Type B pancreatic cell (in vitro differentiated cells): ENCODE results near the gene FPR3. TPM values are rescaled to one million over a fixed set of nuclear protein-coding genes. Genes with fewer than 3 reads are reported as not detected.
"Not testable (repeated sequence)": the region's sequence is repeated elsewhere in the genome, so short reads cannot be mapped to it uniquely, and the experiment has no call there.

Experiments
- DNase-seq: peaks from one replicate; pipeline ENCODE4 v3.0.0; 2021; ENCODE audit warnings: mixed read lengths; ENCODE audit not compliant: unreplicated experiment; ENCODE audit errors: extremely low spot score
- H3K27ac Mint-ChIP-seq: 2 replicates; pipeline ENCODE4 v1.8.0; 2021; ENCODE audit warnings: mild to moderate bottlenecking, mixed read lengths
- H3K27me3 Mint-ChIP-seq: 2 replicates; pipeline ENCODE4 v1.8.0; 2021; ENCODE audit warnings: mixed read lengths
- H3K36me3 Mint-ChIP-seq: 2 replicates; pipeline ENCODE4 v1.8.0; 2021; ENCODE audit warnings: mixed read lengths
- H3K4me1 Mint-ChIP-seq: one replicate; pipeline ENCODE4 v1.8.0; 2021; ENCODE audit warnings: mixed read lengths; ENCODE audit not compliant: unreplicated experiment
- H3K4me3 Mint-ChIP-seq: 2 replicates; pipeline ENCODE4 v1.8.0; 2021; ENCODE audit warnings: mild to moderate bottlenecking, mixed read lengths
- H3K9me3 Mint-ChIP-seq: 2 replicates; pipeline ENCODE4 v1.8.0; 2021; ENCODE audit warnings: mixed read lengths
- total RNA-seq: library from RNA; stranded (reverse); gene quantifications from 2 replicates; pipeline ENCODE4 v1.2.1, GENCODE V29; 2021; ENCODE audit warnings: low replicate concordance
- TF ChIP-seq, protein P1 (sequence below): fragments of 200-600 bp; sonication (generic); conservative IDR thresholded peaks from 2 replicates; pipeline ENCODE4 v1.5.0; 2021; ENCODE audit warnings: antibody characterized with exemption, mild to moderate bottlenecking

FPR3 gene
- total RNA-seq, 1 donor from 2014 or later = not detected

GRCh38 chr19:51803967-51804366 lies 9.0 kb downstream of the FPR3 start:
- H3K9me3 Mint-ChIP-seq = peaks cover 8% of the 10 kb centered on the region
- TF ChIP-seq, protein P1, sequence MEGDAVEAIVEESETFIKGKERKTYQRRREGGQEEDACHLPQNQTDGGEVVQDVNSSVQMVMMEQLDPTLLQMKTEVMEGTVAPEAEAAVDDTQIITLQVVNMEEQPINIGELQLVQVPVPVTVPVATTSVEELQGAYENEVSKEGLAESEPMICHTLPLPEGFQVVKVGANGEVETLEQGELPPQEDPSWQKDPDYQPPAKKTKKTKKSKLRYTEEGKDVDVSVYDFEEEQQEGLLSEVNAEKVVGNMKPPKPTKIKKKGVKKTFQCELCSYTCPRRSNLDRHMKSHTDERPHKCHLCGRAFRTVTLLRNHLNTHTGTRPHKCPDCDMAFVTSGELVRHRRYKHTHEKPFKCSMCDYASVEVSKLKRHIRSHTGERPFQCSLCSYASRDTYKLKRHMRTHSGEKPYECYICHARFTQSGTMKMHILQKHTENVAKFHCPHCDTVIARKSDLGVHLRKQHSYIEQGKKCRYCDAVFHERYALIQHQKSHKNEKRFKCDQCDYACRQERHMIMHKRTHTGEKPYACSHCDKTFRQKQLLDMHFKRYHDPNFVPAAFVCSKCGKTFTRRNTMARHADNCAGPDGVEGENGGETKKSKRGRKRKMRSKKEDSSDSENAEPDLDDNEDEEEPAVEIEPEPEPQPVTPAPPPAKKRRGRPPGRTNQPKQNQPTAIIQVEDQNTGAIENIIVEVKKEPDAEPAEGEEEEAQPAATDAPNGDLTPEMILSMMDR = no peak

GRCh38 chr19:51804789-51805188 lies 9.8 kb downstream of the FPR3 start:
- H3K4me1 Mint-ChIP-seq, H3K36me3 Mint-ChIP-seq, DNase-seq, H3K27ac Mint-ChIP-seq, H3K9me3 Mint-ChIP-seq, H3K4me3 Mint-ChIP-seq, H3K27me3 Mint-ChIP-seq: not testable (repeated sequence)

More at GRCh38 chr19:51803967-51804366, 9.0 kb downstream of the FPR3 start:
- H3K27me3 Mint-ChIP-seq = no peaks in the 10 kb centered on the region
- no peak overlapping the region for H3K4me3 Mint-ChIP-seq
- H3K36me3 Mint-ChIP-seq = no peaks in the 10 kb centered on the region
- no peak for DNase-seq
- no peak overlapping the region for H3K27ac Mint-ChIP-seq
- no peaks in the 10 kb centered on the region for H3K4me1 Mint-ChIP-seq

- not testable (repeated sequence) for H3K27ac Mint-ChIP-seq, H3K27me3 Mint-ChIP-seq, H3K36me3 Mint-ChIP-seq, DNase-seq, H3K4me3 Mint-ChIP-seq, H3K4me1 Mint-ChIP-seq, H3K9me3 Mint-ChIP-seq
Measured at GRCh38 chr19:51805396-51805795, 10.4 kb downstream of the FPR3 start.

- not testable (repeated sequence) for H3K36me3 Mint-ChIP-seq, DNase-seq, H3K4me3 Mint-ChIP-seq, H3K4me1 Mint-ChIP-seq, H3K27ac Mint-ChIP-seq, H3K9me3 Mint-ChIP-seq, H3K27me3 Mint-ChIP-seq
Measured at GRCh38 chr19:51806571-51806970, 11.6 kb downstream of the FPR3 start.

DNA sequence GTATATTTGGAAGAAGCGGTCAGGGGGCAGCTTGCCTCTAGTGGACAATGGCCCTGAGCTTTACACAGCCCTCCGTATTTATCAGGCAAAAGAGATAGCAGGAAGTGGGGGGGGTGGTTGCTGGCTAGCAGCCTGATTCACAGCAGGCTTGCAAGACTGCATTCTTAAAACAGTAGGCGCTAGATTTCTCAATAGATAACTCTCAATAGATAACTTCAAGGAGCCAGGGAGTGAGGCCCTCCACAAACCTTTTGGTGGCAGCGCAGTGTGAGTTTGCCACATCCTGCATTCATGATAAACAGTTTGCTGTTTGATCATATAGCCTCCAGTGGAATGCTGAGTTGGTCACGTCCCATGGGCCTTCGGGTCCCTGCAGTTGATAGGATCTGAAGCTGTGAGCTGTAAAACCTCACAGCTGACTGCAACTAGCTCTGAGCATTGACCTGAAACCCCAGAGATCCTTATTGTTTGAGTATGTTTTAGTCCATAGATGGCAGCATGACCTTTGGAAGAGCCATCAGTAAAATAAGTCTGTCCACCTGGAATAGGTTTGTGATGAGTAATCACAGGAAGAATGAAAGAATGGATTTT lies 12.2 kb downstream of the FPR3 start:
- no peak overlapping the region for H3K27ac Mint-ChIP-seq
- no peaks in the 10 kb centered on the region for H3K36me3 Mint-ChIP-seq
- DNase-seq = no peak
- peak overlapping the region; percentile 37 for H3K4me3 Mint-ChIP-seq
- peaks cover 8% of the 10 kb centered on the region for H3K9me3 Mint-ChIP-seq
- H3K4me1 Mint-ChIP-seq = no peaks in the 10 kb centered on the region
- TF ChIP-seq, protein P1 = no peak
- H3K27me3 Mint-ChIP-seq = no peaks in the 10 kb centered on the region

GRCh38 chr19:51807925-51808324 lies 13.0 kb downstream of the FPR3 start:
- H3K4me1 Mint-ChIP-seq = no peaks in the 10 kb centered on the region
- no peak overlapping the region for H3K27ac Mint-ChIP-seq
- no peak for DNase-seq
- H3K27me3 Mint-ChIP-seq = no peaks in the 10 kb centered on the region
- peaks cover 8% of the 10 kb centered on the region for H3K9me3 Mint-ChIP-seq
- H3K4me3 Mint-ChIP-seq = no peak overlapping the region
- H3K36me3 Mint-ChIP-seq = no peaks in the 10 kb centered on the region
- TF ChIP-seq, protein P1 = no peak

DNA sequence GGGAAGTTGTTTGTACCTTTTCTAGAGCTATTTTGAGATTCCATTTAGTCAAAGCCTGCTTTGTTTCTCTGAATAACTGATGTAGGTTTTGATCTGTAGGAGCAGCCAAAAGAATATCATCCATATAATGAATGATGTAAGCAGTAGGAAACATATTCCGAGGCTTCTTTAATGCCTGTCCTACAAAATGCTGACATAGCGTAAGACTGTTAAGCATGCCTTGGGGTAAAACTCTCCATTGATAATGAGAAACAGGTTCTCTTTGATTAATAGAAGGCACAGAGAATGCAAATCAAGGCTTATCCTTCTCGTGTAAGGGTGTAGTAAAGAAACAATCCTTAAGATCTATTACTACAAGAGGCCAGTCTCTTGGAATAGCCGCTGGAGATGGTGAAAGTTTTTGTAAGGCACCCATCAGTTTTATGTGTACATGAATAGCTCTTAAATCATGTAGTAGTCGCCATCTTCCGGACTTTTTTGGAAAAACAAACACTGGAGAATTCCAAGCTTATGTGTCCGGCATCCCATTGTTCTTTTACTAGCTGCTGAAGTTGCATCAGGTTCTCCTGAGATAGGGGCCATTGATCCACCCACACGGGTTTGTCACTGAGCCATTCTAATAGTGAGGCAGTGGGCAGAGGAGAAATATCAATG lies 13.5 kb downstream of the FPR3 start:
- DNase-seq = no peak
- no peaks in the 10 kb centered on the region for H3K4me1 Mint-ChIP-seq
- TF ChIP-seq, protein P1 = no peak
- no peaks in the 10 kb centered on the region for H3K36me3 Mint-ChIP-seq
- H3K9me3 Mint-ChIP-seq = peaks cover 8% of the 10 kb centered on the region
- no peak overlapping the region for H3K27ac Mint-ChIP-seq
- no peak overlapping the region for H3K4me3 Mint-ChIP-seq
- H3K27me3 Mint-ChIP-seq = no peaks in the 10 kb centered on the region
